SU-DHL-6 (cell line): ENCODE data around the gene CD300H.

Source experiments
- H2AFZ ChIP-seq: fragments of 200-600 bp; sonication (generic); 2 replicates; pipeline ENCODE4 v1.6.1; 2014; ENCODE audit warnings: low read depth, mild to moderate bottlenecking, moderate library complexity, mixed read lengths, antibody characterized with exemption, low read length; ENCODE audit not compliant: severe bottlenecking
- H3F3A ChIP-seq: fragments of 200-600 bp; shearing (Covaris generic); 2 replicates; pipeline ENCODE4 v1.6.0; 2016; ENCODE audit warnings: antibody characterized with exemption, mild to moderate bottlenecking; ENCODE audit not compliant: insufficient read depth
- H3K27ac ChIP-seq: fragments of 200-600 bp; sonication (generic); 2 replicates; pipeline ENCODE4 v1.5.1; 2016; ENCODE audit warnings: low read depth, mild to moderate bottlenecking, low read length, moderate library complexity, mixed read lengths
- H3K27me3 ChIP-seq: fragments of 200-600 bp; sonication (generic), shearing (Covaris generic); 2 replicates; pipeline ENCODE4 v1.6.0; 2014; ENCODE audit warnings: mild to moderate bottlenecking, low read length
- H3K36me3 ChIP-seq: fragments of 200-600 bp; sonication (generic); 2 replicates; pipeline ENCODE4 v1.6.1; 2014; ENCODE audit warnings: mild to moderate bottlenecking, low read length, mixed read lengths
- H3K4me2 ChIP-seq: fragments of 300-600, 200-600 bp; shearing (Covaris generic), sonication (generic); 2 replicates; pipeline ENCODE4 v1.6.0; 2014; ENCODE audit warnings: low read length, low read depth, mild to moderate bottlenecking; ENCODE audit not compliant: poor library complexity, severe bottlenecking
- H3K4me3 ChIP-seq: fragments of 200-600 bp; sonication (generic); 2 replicates; pipeline ENCODE4 v1.5.1; 2014; ENCODE audit warnings: antibody characterized with exemption, low read length, mild to moderate bottlenecking, mixed read lengths; ENCODE audit not compliant: insufficient read depth, poor library complexity, severe bottlenecking
- H3K79me2 ChIP-seq: fragments of 200-600 bp; sonication (generic); 2 replicates; pipeline ENCODE4 v1.6.1; 2014; ENCODE audit warnings: mild to moderate bottlenecking, low read length, moderate library complexity; ENCODE audit not compliant: insufficient read depth
- H3K9ac ChIP-seq: fragments of 200-600 bp; sonication (generic); 2 replicates; pipeline ENCODE4 v1.7.0; 2014; ENCODE audit warnings: mild to moderate bottlenecking, low read length
- H3K9me2 ChIP-seq: fragments of 200-600 bp; sonication (generic); replicated peaks from 2 replicates; pipeline ENCODE4 v1.6.1; 2014; ENCODE audit warnings: low read length; ENCODE audit not compliant: insufficient read depth
- H3K9me3 ChIP-seq: fragments of 200-600 bp; sonication (generic); 2 replicates; pipeline ENCODE4 v1.6.1; 2014; ENCODE audit warnings: low read length, mixed read lengths; ENCODE audit not compliant: insufficient read depth
- H4K20me1 ChIP-seq: fragments of 200-600 bp; sonication (generic); 2 replicates; pipeline ENCODE4 v1.6.1; 2014; ENCODE audit warnings: low read depth, mild to moderate bottlenecking, antibody characterized with exemption, low read length, moderate library complexity, mixed read lengths
- CTCF ChIP-seq: fragments of 200-600 bp; sonication (generic); IDR thresholded peaks from one replicate; pipeline ENCODE4 v1.5.1; 2017; ENCODE audit warnings: antibody characterized with exemption, mild to moderate bottlenecking, low read length, moderate library complexity; ENCODE audit not compliant: insufficient read depth, poor library complexity, severe bottlenecking
- EZH2phosphoT487 ChIP-seq: fragments of 200-600 bp; sonication (generic), shearing (Covaris generic); conservative IDR thresholded peaks from 2 replicates; pipeline ENCODE4 v1.6.1; 2018; ENCODE audit warnings: mild to moderate bottlenecking, antibody characterized with exemption, low read length, moderate library complexity, mixed read lengths

CD300H gene

GRCh38 chr17:74522381-74523105, 44.8 kb downstream of the CD300H start:
- H3K27me3 ChIP-seq, result no peaks in the 10 kb centered on the region
- H3K27ac ChIP-seq, result no peak overlapping the region
- no peaks in the 10 kb centered on the region for H4K20me1 ChIP-seq
- H3K4me2 ChIP-seq, result no peak overlapping the region
- no peak overlapping the region for H3K4me3 ChIP-seq
- no peaks in the 10 kb centered on the region for H3K79me2 ChIP-seq
- no peak overlapping the region for H3K9ac ChIP-seq
- no peaks in the 10 kb centered on the region for H3K36me3 ChIP-seq
- H2AFZ ChIP-seq, result no peak overlapping the region
- no peak for TF ChIP-seq CTCF
- H3K9me2 ChIP-seq, result no peaks in the 10 kb centered on the region
- peaks cover 5% of the 10 kb centered on the region; the same call in 1 of the 2 replicates for H3K9me3 ChIP-seq
- H3F3A ChIP-seq, result no peaks in the 10 kb centered on the region

- no peak overlapping the region for H2AFZ ChIP-seq
- H3F3A ChIP-seq, result no peaks in the 10 kb centered on the region
- no peaks in the 10 kb centered on the region for H3K36me3 ChIP-seq
- no peaks in the 10 kb centered on the region for H3K27me3 ChIP-seq
- no peak overlapping the region for H3K9ac ChIP-seq
- no peaks in the 10 kb centered on the region for H4K20me1 ChIP-seq
- no peak overlapping the region for H3K27ac ChIP-seq
- TF ChIP-seq CTCF, result no peak
- no peak for TF ChIP-seq EZH2phosphoT487
- no peak overlapping the region for H3K4me3 ChIP-seq
- H3K4me2 ChIP-seq, result no peak overlapping the region
- H3K9me3 ChIP-seq, result peaks cover 5% of the 10 kb centered on the region; the same call in 1 of the 2 replicates
- no peaks in the 10 kb centered on the region for H3K9me2 ChIP-seq
- H3K79me2 ChIP-seq, result no peaks in the 10 kb centered on the region
Observed at GRCh38 chr17:74521701-74522201, 45.6 kb downstream of the CD300H start.

GRCh38 chr17:74520790-74521480, 46.4 kb downstream of the CD300H start:
- Histone ChIP-seq H3K79me2 (no peaks in the 10 kb centered on the region), H2AFZ (no peak overlapping the region), H3K4me2 (no peak overlapping the region), H3K9ac (no peak overlapping the region), H3K9me2 (no peaks in the 10 kb centered on the region), H3K27me3 (no peaks in the 10 kb centered on the region), H3K36me3 (no peaks in the 10 kb centered on the region), H3F3A (no peaks in the 10 kb centered on the region), H3K9me3 (peaks cover 5% of the 10 kb centered on the region; the same call in 1 of the 2 replicates), H4K20me1 (no peaks in the 10 kb centered on the region), H3K4me3 (no peak overlapping the region), H3K27ac (no peak overlapping the region)
- TF ChIP-seq CTCF, result no peak
- TF ChIP-seq EZH2phosphoT487, result no peak
